Adrenal gland (tissue), 5 donors: ENCODE data around the gene FGD5.

Experiments used
- CTCF ChIP-seq, 6 experiments: fragments of 450-650 bp in 4 of 6; fragments of 200-600 bp in 2 of 6; sonication (generic) in 1 of 6; IDR thresholded peaks; 1 replicate in 5 of 6; 2 replicates in 1 of 6; pipeline versions ENCODE4 v1.5.1 to v1.8.0; 2016 to 2021; ENCODE audit warnings: antibody characterized with exemption in 6 of 6, mild to moderate bottlenecking in 2 of 6, moderate library complexity in 1 of 6
- POLR2A ChIP-seq, 2 donors: fragments of 450-650 bp; IDR thresholded peaks; one replicate each; pipeline ENCODE4 v1.6.1; 2017; ENCODE audit warnings: antibody characterized with exemption in 2 of 2, mild to moderate bottlenecking in 2 of 2, moderate library complexity in 1 of 2
- donor health status: DM: no; HTN: no; CAD: no.

- TF ChIP-seq CTCF (IDR thresholded peaks at IDR 0.05) (no peak), POLR2A (IDR thresholded peaks at IDR 0.05) (no peak)
These were observed 66.5 kb downstream of the FGD5 start for GRCh38 chr3:14885307-14885706.
